KBM-7 (cell line): ENCODE results near the gene PSMB3.

Source experiments
- DNase-seq: peaks from one replicate; pipeline ENCODE4 v3.0.0-alpha.2; 2015
- in situ Hi-C: fragments of 300-500 bp; cut with MboI; formaldehyde crosslinking; loops from 2 replicates; pipeline ENCODE4 v1.14.3; 2020; ENCODE audit warnings: low sequenced_read_pairs, low pct_unique_long_range_greater_than_20kb, mixed read lengths

PSMB3 gene

DNA sequence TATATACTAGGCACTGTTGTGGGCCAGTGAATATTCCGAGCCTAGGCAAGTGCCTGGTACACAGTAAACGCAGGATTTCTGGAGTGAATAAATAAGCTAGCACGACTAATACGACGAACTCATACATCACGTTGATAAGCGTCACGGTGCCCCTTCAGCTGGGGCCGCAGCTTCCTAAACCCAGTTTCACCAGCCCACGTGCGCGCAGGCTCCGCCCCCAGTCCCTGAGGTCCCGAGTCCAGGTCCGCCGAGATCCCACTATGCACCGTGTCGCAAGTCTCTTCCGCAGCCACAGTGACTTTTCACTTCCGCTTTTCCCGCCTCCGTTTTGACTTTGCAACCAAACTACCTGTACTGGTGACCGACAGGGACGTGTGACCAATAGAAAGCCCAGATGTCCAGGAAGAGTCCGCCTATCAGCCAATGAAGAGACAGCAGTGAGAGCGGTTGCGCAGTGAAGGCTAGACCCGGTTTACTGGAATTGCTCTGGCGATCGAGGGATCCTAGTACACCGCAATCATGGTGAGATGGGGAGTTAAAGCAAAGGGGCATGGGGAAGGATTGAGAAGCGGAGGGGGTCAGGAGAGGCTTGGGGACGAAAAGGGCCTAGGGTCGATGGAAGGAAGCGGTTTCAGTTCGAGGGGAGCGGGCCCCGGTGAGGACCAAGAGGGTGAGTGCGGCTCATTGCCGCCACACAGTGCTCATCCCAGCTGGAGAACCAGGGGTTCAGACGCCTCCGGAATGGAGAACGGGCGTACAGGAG lies at the start of gene PSMB3:
PSMB3 (plus strand) TSS at position 434 of the 763 bp plus-strand sequence; CDS start at position 520, 86 bp downstream.
- in situ Hi-C loops: no loop called here
- DNase-seq: peak; percentile 100

DNA sequence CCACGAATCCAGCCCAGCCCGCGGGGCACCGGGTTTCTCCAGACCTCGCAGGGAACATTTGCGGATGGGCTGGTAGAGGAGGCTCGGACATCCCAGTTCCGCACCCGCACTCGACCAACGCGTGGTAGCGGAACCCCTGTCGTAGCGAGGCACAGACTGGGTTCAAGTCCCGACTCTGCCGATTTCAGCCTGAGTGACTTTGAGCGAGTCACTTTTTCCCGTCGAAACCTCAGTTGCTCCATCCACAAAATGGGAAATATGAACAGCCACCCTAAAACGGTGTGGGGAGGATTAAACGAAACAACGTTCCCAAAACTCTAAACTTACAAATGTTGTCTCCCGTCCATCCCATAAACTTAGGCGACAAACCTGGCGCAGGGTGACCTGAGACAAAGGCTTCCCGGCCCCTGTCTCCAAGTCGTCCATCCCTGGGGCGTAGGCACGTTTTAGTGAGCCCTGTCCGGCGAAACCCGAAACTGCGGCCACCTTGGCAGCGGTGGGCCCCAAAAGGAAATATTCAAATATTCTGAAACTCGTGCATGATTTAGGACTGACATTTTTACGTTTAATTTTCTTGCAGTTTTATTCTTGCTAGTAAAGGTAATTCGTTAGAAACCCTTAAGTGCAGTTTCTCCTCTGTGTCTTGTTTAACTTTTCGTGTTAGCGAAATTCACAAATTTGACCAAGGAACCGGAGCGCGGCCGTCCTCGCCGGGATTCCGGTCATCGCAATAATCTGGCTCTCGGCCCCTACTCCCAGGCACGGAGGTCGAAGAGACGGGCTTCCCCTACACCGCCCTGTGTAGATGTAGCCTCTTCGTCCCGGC lies 49.4 kb upstream of the PSMB3 start:
- in situ Hi-C loops: no loop called here
- DNase-seq: no peak

DNA sequence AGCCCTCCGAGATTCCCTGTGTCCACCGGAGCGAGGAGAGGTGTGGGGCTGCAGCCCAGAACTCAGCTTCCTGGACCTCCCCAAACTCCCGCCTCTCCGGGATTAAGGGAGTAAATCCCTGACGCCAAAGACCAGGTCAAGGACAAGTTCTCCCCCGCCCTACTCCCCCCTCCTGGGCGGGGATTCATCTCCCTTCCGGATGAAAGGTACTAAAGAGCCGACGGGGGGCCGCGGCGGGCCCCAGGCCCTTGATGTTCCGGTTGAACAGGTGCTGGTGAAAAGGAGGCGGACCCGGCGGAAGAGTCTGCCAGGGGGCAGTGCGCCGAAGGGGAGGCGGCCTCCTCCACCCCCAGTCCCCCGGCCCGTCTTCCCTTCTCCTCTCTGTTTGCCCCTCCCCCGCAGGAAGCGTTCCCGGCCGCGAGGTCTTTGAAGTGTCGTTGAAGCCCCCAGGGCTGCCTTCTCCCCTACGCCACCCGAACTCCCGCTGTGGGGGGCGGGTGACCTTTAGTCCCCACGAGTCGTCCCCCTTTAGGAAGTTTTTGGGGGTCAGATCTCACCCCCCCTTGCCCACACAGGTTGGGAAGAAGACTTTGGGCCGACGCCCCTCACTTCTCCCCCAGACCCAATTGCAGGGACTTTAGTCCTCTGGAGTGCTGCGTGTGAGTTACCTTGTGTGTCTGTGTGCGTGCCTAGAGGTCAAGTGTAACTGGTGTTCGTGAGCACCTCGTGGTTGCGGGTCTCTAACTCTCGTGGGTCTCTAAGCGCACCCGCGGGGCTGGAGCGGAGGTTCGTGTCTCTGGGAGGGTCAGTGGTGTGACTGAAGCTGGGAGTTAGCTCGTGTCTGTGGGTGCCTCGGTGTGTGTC lies 48.6 kb upstream of the PSMB3 start:
- in situ Hi-C loops: no loop called here
- peak; percentile 93 for DNase-seq

GRCh38 chr17:38704606-38705522 lies 47.7 kb upstream of the PSMB3 start, which contains the start of gene MLLT6:
Gene MLLT6, plus strand, starts transcription at chr17:38705273. Its CDS starts 360 bp downstream, at chr17:38705633.
- in situ Hi-C loops: no loop called here
- DNase-seq: peak; percentile 68

DNA sequence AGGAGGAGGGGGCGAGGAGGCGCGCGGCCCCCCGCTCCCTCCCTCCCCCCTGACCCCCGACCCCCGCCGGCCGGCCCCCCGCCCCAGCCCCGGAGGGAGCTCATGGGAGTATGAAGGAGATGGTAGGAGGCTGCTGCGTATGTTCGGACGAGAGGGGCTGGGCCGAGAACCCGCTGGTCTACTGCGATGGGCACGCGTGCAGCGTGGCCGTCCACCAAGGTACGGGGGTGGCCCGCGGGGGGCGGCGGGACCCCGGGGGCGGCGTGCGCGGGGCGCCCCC lies 47.1 kb upstream of the PSMB3 start:
- in situ Hi-C loops: no loop called here
- no peak for DNase-seq

DNA sequence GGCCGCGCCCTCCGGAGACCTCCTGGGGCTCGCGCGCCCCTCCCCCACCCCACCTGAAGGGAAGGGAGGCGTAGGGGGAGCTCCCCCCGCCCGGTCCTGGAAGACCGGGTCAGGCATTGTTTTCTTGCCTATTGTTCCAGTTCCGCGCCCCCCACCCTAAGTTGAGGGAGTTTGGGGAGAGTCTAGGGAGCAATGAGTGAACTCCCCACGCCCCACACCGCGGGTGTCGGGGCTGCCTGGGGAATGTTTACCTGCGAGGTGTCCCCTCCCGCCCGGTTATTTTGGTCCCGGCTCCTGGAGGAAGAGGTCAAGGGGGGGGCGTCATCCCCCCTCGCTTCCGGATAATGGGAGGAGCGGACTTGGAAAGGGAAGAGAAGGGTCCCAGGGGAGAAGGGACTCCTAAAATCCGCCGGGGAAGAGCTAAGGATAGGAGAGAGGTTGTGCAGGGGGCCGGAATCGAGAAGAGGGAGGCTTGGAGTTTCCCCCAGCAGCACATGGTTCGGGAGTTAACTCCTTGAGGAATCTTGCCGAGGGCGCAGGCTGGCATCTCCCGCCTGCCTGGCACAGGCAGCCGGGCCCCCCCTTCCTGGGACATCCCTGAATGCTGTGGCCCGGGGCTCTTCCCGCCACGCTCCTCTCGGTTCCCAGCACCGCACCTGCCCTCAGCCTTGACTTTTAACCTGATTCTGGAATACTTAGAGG lies 46.6 kb upstream of the PSMB3 start:
- in situ Hi-C loops: no loop called here
- DNase-seq: peak; percentile 50

- DNase-seq: peak; percentile 36
- in situ Hi-C loops: no loop called here
Measured at GRCh38 chr17:38706505-38707216, 45.9 kb upstream of the PSMB3 start.

DNA sequence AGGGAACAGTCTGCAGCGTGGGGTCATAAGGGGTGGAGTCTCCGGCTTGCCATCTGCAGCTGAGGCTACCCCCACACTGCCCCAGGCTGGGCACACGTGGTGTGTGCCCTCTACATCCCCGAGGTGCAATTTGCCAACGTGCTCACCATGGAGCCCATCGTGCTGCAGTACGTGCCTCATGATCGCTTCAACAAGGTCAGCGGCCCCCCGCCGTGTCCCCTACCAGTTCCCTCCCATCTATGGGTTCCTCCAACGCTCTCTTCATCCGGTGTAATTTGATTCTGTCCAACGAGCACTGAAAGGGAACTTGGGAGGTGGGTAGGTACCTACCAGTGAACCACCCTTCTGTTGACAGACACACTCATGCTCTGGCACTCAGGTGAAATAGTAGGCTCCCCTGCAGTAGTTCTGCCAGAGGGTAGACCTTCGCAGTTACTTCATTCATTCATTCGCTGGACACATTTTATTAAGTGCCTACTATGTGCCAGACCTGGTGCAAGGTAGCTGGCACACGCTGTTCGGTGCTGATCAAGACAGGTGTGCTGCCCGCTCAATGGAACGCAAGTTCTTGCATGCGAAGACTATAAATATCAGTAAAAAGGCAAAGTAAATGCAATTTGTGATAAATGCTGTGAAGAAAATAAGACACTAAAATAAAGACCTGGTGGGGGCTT lies 44.7 kb upstream of the PSMB3 start:
- no peak for DNase-seq
- in situ Hi-C loops: no loop called here

- in situ Hi-C loops: no loop called here
- DNase-seq: no peak
Measured at GRCh38 chr17:38709104-38709820, 43.3 kb upstream of the PSMB3 start.

DNA sequence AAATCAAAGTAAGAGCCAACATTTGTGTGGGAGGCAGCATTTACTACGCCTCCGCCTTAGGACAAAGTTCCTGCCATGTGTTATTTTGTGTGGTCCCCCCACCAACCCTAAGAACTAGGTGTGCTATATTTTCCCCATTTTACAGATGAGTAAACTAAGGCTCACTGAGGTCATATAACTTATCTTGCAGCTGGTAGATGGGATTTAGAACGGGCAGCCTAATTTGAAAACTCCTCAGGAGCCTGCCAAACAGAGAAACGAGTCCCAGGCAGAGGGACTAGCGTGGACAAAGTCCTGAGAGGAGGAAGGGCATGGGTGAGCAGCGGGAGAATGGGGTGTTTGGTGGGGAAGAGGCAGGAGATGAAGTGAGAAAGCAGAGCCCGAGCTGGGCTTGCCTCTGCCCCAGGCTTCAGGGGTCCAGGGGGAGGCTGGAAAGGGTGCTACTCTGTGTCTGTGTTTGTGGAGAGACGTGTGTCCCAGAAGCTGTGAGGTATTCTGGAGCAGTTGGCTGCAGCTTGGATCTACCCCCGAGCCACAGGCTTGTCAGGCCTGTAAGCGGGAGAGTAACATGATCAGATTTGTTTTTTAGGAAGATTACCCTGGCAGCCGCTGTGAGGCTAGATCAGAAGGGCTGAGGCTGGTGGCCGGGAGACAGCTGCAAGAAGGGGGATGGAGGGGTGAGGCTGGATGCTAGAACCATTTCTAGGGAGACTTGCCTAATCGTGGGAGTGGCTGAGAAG lies 42.5 kb upstream of the PSMB3 start:
- no peak for DNase-seq
- in situ Hi-C loops: no loop called here

- DNase-seq: no peak
- in situ Hi-C loops: no loop called here
Measured at GRCh38 chr17:38710604-38710962, 42.0 kb upstream of the PSMB3 start.

GRCh38 chr17:38710985-38711384 lies 41.6 kb upstream of the PSMB3 start:
- DNase-seq: no peak
- in situ Hi-C loops: no loop called here

DNA sequence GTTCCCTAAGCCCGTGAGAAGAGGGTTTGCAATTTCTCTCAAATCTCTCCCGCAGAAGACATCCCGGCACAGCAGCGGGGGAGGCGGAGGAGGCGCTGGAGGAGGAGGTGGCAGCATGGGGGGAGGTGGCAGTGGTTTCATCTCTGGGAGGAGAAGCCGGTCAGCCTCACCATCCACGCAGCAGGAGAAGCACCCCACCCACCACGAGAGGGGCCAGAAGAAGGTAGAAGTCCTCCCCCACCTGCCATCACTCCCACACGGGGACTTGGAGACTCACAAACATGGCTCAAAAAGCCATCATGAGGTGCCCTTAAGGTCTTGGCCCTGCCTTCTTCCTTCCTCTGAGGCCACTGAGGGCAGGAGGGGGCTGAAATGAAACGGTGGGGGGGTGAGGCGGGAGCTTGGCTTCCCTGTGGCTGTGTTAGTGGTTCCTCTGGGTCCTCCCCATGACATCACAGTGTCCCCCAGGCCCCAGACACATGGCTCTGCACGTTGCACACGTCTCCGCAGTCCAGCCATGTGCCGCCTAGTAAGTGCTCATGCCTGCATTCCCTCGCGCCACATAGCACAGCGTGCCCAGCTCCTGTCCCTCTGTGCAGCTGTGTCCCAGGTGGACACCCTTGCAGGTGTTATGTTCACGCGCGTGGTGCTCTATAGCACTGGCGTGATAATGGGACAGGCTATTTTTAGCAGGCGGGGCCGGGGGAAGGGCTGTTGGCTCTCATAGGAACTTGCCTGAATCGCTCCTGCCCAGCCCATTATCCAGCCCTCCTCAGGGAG lies 40.6 kb upstream of the PSMB3 start:
- in situ Hi-C loops: no loop called here
- DNase-seq: peak; percentile 30

- in situ Hi-C loops: no loop called here
- DNase-seq: no peak
Measured at GRCh38 chr17:38712593-38712992, 39.9 kb upstream of the PSMB3 start.

GRCh38 chr17:38713456-38714075 lies 39.0 kb upstream of the PSMB3 start:
- DNase-seq: no peak
- in situ Hi-C loops: no loop called here
